Mesenteric fat pad (tissue), 1 donor: ENCODE measurements around the gene UBN1. TPM values are rescaled to one million over a fixed set of nuclear protein-coding genes. Genes with fewer than 3 reads are reported as not detected.
"Not testable (repeated sequence)": the region's sequence is repeated elsewhere in the genome, so short reads cannot be mapped to it uniquely, and the experiment has no call there.

ENCODE experiments used
- DNase-seq: peaks from one replicate; pipeline ENCODE4 v3.0.0-alpha.2; 2020; ENCODE audit warnings: low spot score
- total RNA-seq: library from RNA; stranded (reverse); fragmentation: NEBNext Ultra II Directional; extraction: Animal tissue kit (Norgen Biotek cat#: 25700); gene quantifications from one replicate; pipeline ENCODE4 v1.2.1, GENCODE V29; 2021
- donor health status: DM: yes; HTN: yes; CAD: no.

Gene UBN1
- total RNA-seq, 1 donor from 2014 or later: 54.3 TPM

- DNase-seq: no peak
Measured at GRCh38 chr16:4927661-4928060, 80.4 kb downstream of the UBN1 start.

- no peak for DNase-seq
Measured at GRCh38 chr16:4928227-4928626, 80.9 kb downstream of the UBN1 start.

GRCh38 chr16:4929619-4930018, 82.3 kb downstream of the UBN1 start:
- not testable (repeated sequence) for DNase-seq

- DNase-seq: no peak
Measured at GRCh38 chr16:4931381-4931780, 84.1 kb downstream of the UBN1 start.

Other genes starting within 250 kb of the UBN1 start
- gene UBALD1, start 232.6 kb upstream of the UBN1 start, total RNA-seq: 20.9 TPM
- gene MGRN1, start 222.7 kb upstream of the UBN1 start, total RNA-seq: 74.1 TPM
- 19.4 TPM for gene NUDT16L1, start 153.9 kb upstream of the UBN1 start, total RNA-seq
- gene ANKS3, start 113.2 kb upstream of the UBN1 start, total RNA-seq: 16.4 TPM
- gene DNAAF8, start 112.9 kb upstream of the UBN1 start, total RNA-seq: 1.3 TPM
- gene ZNF500, start 80.3 kb upstream of the UBN1 start, total RNA-seq: 12.4 TPM
- not detected for gene SEPTIN12, start 59.1 kb upstream of the UBN1 start, total RNA-seq
- not detected for gene SMIM22, start 52.1 kb upstream of the UBN1 start, total RNA-seq
- 9.0 TPM for gene ROGDI, start 44.8 kb upstream of the UBN1 start, total RNA-seq
- gene GLYR1, start 193 bp upstream of the UBN1 start, total RNA-seq: 86.6 TPM
- 10.9 TPM for gene PPL, start 89.7 kb downstream of the UBN1 start, total RNA-seq
- 0.35 TPM for gene SEC14L5, start 110.8 kb downstream of the UBN1 start, total RNA-seq
- 12.1 TPM for gene NAGPA, start 186.5 kb downstream of the UBN1 start, total RNA-seq
- gene C16orf89, start 218.5 kb downstream of the UBN1 start, total RNA-seq: 14.1 TPM
- gene ALG1, start 224.4 kb downstream of the UBN1 start, total RNA-seq: 20.4 TPM